HepG2 (cell line): ENCODE measurements around the gene XXYLT1. TPM values are rescaled to one million over a fixed set of nuclear protein-coding genes. Genes with fewer than 3 reads are reported as not detected.

Source experiments
- DPF2 ChIP-seq: sonication (generic); formaldehyde crosslinking; IDR thresholded peaks from 2 replicates; pipeline ENCODE4 v1.4.0; 2020; ENCODE audit warnings: mild to moderate bottlenecking, low read depth, missing genetic modification reagents, borderline replicate concordance
- ETV5 ChIP-seq: IDR thresholded peaks from 2 replicates; pipeline ENCODE4 v1.6.1; 2018; ENCODE audit warnings: missing biosample characterization, missing genetic modification reagents, inconsistent platforms, borderline replicate concordance
- HOXA9 ChIP-seq: sonication (generic); formaldehyde crosslinking; IDR thresholded peaks from 2 replicates; pipeline ENCODE4 v1.8.1; 2022; ENCODE audit warnings: missing genetic modification reagents, mild to moderate bottlenecking, moderate library complexity, borderline replicate concordance
- KDM4B ChIP-seq: sonication (generic); formaldehyde crosslinking; IDR thresholded peaks from 2 replicates; pipeline ENCODE4 v1.4.0; 2020; ENCODE audit warnings: missing genetic modification reagents
- PHF5A ChIP-seq: IDR thresholded peaks from one replicate; pipeline ENCODE4 v1.6.1; 2018; ENCODE audit warnings: low read depth, missing genetic modification reagents; ENCODE audit not compliant: unreplicated experiment
- PITX1 ChIP-seq: sonication (generic); formaldehyde crosslinking; IDR thresholded peaks from 2 replicates; pipeline ENCODE4 v1.5.1; 2020; ENCODE audit warnings: mild to moderate bottlenecking, missing genetic modification reagents
- SPEN ChIP-seq: sonication (generic); formaldehyde crosslinking; IDR thresholded peaks from 2 replicates; pipeline ENCODE4 v1.5.1; 2020; ENCODE audit warnings: low read depth, mild to moderate bottlenecking, missing genetic modification reagents
- TERF1 ChIP-seq: sonication (generic); formaldehyde crosslinking; IDR thresholded peaks from 2 replicates; pipeline ENCODE4 v1.8.0; 2022; ENCODE audit warnings: mild to moderate bottlenecking, missing genetic modification reagents, moderate library complexity
- THAP9 ChIP-seq: sonication (generic); formaldehyde crosslinking; IDR thresholded peaks from 2 replicates; pipeline ENCODE4; 2020; ENCODE audit warnings: missing genetic modification reagents, mild to moderate bottlenecking, borderline replicate concordance
- ZNF407 ChIP-seq: sonication (generic); formaldehyde crosslinking; IDR thresholded peaks from one replicate; pipeline ENCODE4 v1.5.1; 2020; ENCODE audit warnings: mild to moderate bottlenecking, missing genetic modification reagents; ENCODE audit errors: not compliant biosample characterization
- ZNF414 ChIP-seq: sonication (generic); formaldehyde crosslinking; IDR thresholded peaks from 2 replicates; pipeline ENCODE4 v1.5.0; 2020; ENCODE audit warnings: missing genetic modification reagents
- ZNF788 ChIP-seq: sonication (generic); formaldehyde crosslinking; IDR thresholded peaks from 2 replicates; pipeline ENCODE4 v1.5.0; 2020; ENCODE audit warnings: mild to moderate bottlenecking, missing genetic modification reagents, borderline replicate concordance
- polyA plus RNA-seq, 8 experiments: library from polyadenylated mRNA; depleted of rRNA in 3 of 8; stranded (reverse) in 7 of 8; unstranded in 1 of 8; fragments of >200 nt; fragmentation: Illumina TruSeq in 4 of 8; extraction: Trizol in 4 of 8; gene quantifications; 2 replicates each; pipeline versions ENCODE4 v1.2.1 to v1.2.3, GENCODE V29; 2011 to 2016; ENCODE audit warnings: low read depth in 4 of 8, missing spikeins in 1 of 8, mixed read lengths in 1 of 8; ENCODE audit not compliant: insufficient read depth in 1 of 8
- total RNA-seq, 5 experiments: library from RNA; depleted of rRNA; stranded (reverse); fragments of >200 nt; fragmentation: Illumina TruSeq; extraction: Trizol; gene quantifications; 2 replicates each; pipeline ENCODE4 v1.2.3, GENCODE V29; 2016; ENCODE audit warnings: low read depth in 1 of 5

XXYLT1 gene
- total and polyA plus RNA-seq, 2 of the 13 experiments (the other 11 are each of a cell fraction or from before 2014, with no cell fraction given) = 17.7 to 19.0 TPM

GRCh38 chr3:195162033-195162669 is 108.8 kb downstream of the XXYLT1 start (continued):
- TF ChIP-seq ZNF407 (no peak), DPF2 (CRISPR knock-in tag) (peak; percentile 66; the same call in 1 of the 2 replicates), PHF5A (CRISPR knock-in tag) (peak; percentile 91), HOXA9 (CRISPR knock-in tag) (peak; percentile 56; the same call in 1 of the 2 replicates), SPEN (CRISPR knock-in tag) (peak; percentile 84), ETV5 (peak; percentile 96), KDM4B (CRISPR knock-in tag) (peak; percentile 90; the same call in 1 of the 2 replicates), TERF1 (CRISPR knock-in tag) (no peak), ZNF788 (peak; percentile 64; the same call in 1 of the 2 replicates), PITX1 (CRISPR knock-in tag) (peak; percentile 94), ZNF414 (CRISPR knock-in tag) (peak; percentile 86), THAP9 (CRISPR knock-in tag) (peak; percentile 67; the same call in 1 of the 2 replicates)
